Measurements from ENCODE around the gene JPH4.
A peak's percentile ranks its signal among the peaks of the same experiment; 100 is the strongest.

Gene JPH4

GRCh38 chr14:23561873-23562821 lies 16.4 kb downstream of the JPH4 start:
- DNase-seq, result no peak

DNA sequence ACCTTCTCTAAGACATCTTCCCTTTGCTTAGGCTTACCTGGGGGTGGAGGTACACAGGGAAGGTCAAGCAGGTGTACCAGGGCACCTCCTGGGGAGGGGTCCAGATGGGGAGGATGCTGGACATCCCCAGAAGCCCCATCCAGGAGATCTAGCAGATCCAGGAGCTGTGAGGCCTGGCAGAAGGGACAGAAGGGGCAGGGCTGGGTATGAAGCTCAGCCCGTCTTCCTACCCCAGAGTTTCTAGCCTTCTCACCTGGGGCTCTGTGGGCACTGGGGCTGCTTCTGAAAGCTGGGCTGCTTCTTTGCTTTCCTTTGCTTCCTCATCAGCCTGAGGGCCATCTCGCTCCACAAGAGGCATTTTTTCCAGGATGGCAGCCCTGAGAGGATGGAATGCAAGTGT lies 17.3 kb downstream of the JPH4 start:
- no peak for DNase-seq

GRCh38 chr14:23559926-23560520 lies 18.6 kb downstream of the JPH4 start:
- no peak for DNase-seq

DNA sequence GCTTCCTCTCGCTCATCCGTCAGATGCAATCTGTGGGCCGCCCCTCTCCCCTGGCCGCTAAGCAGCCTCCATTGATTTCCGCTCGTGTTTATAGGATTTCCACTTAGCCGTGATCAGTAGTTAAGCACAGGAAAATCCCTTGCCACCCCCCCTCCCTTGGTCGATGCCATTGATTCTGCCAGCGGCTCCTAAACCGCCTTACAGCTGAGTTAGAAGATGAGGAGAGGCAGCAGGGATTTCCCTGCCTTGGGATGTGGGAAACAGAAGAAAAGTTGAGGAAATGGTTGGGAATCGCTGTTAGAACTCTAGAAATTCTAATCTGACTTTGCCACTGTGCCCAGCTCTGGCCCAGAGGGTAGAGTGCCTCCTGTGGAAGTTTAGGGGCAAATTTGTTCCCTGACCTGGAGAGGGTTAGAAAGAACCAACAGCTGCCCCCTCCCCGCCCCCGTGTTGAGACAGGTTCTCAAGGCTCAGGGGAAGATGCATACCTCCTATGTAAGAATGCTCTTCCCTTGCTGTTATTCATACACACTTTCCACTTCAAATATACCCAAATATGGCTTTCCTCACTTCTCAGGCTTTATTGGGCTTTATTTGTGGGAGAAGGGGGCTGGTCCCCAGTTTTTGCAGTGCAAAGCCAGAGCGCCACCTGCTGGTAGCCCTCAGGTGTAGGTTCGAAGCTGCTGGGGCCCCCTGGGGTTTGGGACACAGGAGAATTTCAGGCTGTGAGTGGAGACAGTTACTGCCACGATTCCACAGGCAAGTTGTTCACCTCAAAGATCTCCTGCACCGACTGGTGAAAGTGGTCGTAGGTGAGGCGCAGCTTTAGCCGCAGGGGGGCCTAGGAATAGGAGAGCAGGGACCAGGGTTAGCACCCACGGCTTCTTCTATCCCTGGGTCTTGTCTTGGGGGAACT lies 19.3 kb downstream of the JPH4 start:
- DNase-seq, result peak; percentile 64

DNA sequence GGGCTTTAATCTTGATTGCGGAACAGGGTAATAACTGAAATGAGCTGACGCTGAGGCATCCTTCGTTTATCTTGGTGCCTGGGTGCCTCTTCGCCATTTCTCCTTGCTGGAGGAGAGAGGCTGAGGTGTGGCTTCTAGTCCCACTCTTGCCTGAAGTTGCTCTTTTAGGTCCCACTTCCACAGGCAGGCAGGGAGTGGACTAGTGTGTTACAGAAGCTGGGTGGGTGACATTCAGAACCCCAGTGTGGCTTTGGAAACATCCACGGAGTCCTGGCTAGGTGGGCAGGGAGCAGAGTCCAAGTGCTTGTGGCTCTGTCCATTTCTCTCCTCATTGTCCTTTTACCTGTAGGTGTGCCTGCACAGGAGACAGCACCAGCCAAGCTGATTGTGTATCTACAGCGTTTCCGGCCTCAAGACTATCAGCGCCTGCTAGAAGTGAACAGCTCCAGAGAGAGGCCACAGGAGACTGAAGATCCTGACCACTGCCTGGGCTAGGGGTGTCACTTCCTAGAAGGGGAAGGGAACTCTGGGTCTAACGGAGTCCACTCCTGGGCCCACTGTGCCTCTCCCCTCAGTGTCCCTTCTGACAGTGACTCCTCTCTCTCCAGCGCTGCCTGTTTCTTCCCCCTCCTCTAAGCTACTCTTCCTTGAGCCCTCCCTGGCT lies 20.1 kb downstream of the JPH4 start:
- DNase-seq, result no peak

- no peak for DNase-seq
These were observed 20.6 kb downstream of the JPH4 start for GRCh38 chr14:23557946-23558345.

DNA sequence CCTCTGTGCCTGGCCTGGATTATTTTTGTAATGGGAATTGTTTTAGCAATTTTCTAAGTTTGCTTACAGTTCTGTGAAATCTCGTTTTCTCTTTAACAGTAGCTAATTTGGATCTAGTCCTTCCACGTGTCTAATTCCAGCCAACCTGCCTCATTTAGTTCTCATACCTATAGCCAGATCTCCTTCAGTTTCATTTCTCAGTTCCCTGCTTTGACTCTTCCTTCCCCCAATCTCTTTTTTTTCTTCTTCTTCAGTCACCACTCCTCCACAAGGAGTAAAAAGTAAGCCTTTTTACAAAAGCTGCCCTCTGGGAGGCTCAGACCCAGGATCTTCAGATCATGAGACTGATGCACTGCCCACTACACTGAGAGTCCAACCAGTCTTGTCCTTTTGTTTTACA lies 21.1 kb downstream of the JPH4 start:
- no peak for DNase-seq

DNA sequence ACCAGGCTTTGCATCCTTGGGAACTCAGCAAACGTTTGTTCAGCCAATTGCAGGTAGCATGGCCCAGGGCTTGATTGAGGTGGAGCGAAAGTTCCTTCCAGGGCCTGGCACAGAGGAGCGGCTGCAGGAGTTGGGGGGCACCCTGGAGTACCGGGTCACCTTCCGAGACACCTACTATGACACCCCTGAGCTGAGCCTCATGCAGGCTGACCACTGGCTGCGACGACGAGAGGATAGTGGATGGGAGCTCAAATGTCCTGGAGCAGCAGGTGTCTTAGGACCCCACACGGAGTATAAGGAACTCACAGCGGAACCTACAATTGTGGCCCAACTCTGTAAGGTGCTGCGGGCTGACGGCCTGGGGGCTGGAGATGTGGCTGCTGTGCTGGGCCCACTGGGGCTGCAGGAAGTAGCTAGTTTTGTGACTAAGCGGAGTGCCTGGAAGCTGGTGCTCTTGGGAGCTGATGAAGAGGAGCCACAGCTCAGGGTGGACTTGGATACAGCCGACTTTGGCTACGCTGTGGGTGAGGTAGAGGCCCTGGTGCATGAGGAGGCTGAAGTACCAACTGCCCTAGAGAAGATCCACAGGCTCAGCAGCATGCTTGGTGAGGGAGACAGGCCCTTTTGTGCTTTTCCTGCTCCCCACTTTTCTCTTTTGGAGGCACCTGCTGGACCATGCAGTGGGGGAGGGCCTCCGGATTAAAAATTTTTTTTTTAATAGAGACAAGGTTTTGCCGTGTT lies 21.7 kb downstream of the JPH4 start:
- no peak for DNase-seq

GRCh38 chr14:23555882-23556699 lies 22.5 kb downstream of the JPH4 start, which contains the start of gene THTPA:
Gene THTPA, plus strand, starts transcription at chr14:23556271. Its CDS starts 487 bp downstream, at chr14:23556758.
- DNase-seq, result peak; percentile 90

DNA sequence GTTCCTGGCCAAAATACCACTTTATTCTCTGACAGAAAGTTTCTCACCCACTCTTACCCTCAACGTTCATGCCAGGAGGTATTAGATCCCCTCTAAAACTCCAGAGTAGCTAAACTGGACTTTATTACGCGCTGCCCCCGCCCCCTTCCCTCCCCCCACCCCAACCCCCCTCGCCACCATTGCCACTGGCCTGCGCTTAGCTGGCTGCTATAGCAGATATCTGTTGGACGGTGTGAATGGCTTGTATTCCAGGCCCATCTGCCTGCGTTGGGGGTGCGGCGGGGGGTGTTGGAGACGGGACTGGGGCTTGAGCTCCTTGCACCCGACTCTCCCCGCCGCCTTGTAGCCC lies 23.1 kb downstream of the JPH4 start:
- DNase-seq, result no peak

GRCh38 chr14:23551266-23552028 lies 27.1 kb downstream of the JPH4 start, which contains the start of gene ZFHX2:
Gene ZFHX2, minus strand, starts transcription at chr14:23551765. Its CDS starts 16,440 bp downstream, at chr14:23535325.
- DNase-seq, result peak; percentile 91

- DNase-seq, result no peak
These were observed 27.8 kb downstream of the JPH4 start for GRCh38 chr14:23550812-23551265.

DNA sequence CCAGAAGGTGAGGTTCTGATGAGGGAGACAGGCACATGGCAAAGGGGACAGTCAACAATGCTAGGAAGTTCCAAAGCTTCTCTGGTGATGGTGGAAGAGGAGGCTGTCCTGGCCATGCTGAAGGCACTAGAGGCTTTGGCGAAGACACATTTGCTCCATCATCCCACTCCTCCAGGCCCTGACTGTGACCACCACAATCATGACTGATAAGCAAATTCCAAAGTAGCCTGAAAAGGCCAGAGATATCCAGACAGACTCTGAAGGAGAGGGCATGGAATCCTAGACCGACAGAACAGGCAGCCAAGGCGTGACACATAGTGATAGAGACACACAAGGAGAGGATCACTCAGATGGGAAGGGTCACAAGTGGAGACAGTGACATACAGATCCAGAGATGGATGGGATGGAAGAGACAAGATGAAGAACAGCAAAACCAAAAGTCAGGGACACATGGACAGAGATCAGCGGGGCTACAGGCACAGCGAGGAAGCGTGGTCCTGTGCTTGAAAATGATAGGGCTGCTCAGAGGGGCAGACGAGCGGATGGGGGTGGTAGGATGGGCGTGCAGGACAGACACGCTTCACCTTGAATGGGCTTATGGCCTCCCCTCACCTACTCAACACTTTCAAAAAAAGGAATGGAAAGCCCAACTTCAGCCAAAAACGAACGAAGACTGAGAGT lies 28.3 kb downstream of the JPH4 start:
- no peak for DNase-seq

GRCh38 chr14:23548351-23549318 lies 30.0 kb downstream of the JPH4 start:
- no peak for DNase-seq

- no peak for DNase-seq
These were observed 30.7 kb downstream of the JPH4 start for GRCh38 chr14:23547924-23548323.

DNA sequence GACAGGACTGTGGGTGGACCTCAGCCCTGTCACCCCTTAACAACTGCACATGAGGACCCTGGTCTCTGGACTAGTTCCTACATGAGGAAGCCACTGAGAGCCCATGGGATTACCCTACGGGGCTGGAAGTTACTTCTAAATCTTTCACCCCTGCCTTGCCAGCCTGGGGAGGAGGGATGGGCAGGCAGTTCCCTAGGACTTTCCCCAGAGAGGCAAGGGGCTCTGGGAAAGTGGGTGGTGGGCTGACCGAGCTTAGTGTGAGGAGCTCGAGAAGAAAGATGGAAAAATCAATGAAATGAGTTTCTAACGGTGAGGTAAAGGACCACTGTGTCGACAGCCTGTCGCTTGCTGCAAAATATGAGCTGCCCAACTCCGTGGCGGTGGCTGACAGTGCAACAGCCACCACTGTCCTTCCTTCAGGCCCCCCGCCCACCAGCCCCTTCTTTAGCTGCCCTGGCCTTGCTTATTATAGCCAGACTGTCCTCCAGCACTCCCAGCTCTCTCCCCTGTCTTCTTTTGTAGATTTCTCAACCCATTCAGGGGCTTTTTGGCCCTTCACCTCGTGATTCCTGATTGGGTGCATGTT lies 32.0 kb downstream of the JPH4 start:
- DNase-seq, result no peak

DNA sequence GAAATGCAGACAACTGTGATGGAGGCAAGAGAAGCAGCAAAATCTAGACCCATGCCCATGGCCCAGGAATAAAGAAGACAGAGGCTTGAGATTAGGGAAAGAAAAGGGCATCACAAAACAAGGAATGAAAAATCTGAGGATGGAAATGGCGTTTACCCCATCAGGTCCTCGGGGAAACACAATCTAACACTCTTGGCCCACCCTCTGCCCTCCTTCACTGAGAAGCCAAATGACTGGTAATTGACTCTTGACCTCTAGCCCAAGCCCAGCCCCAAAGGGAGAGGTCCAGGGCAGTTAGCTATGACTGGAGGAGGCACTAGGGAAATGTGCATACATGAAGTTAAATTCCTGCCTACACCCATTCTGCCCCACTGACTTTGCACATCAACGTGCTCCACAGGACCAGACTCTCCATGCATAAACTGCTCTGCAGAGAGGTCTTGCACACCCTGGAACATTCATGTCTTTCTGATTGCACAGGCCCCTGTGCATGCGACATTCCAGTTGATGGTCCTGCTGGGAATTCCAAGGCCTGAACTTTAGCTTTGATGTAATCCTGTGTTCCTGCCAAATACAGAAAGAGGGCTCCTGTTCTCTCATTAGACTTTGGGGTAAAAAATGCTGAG lies 32.7 kb downstream of the JPH4 start:
- DNase-seq, result no peak
